HEK293 (cell line): ENCODE data around the gene FUBP3.

Source experiments
- CTCF ChIA-PET: fragments of 350-600 bp; formaldehyde crosslinking; extraction: SDS; loops from one replicate; lab custom pipeline; 2021; ENCODE audit warnings: antibody characterized with exemption; lab: Yijun Ruan, JAX
- POLR2A ChIA-PET: fragments of 300-600 bp; formaldehyde crosslinking; extraction: SDS; loops from one replicate; lab custom pipeline; 2020; ENCODE audit warnings: antibody characterized with exemption, inconsistent platforms; lab: Yijun Ruan, JAX
- H3K27ac ChIP-seq: fragments of 200-500 bp; sonication (Bioruptor generic); 2 replicates; pipeline ENCODE4 v1.5.1; 2014; ENCODE audit warnings: low read depth, low read length, control low read depth, inconsistent platforms; ENCODE audit errors: extremely low read depth
- H3K36me3 ChIP-seq, 2 experiments: fragments of 200-500 bp in 1 of 2; sonication (Bioruptor generic) in 1 of 2; 1 replicate in 1 of 2; 2 replicates in 1 of 2; pipeline ENCODE4 v1.5.1; 2014 to 2017; ENCODE audit warnings: inconsistent platforms in 2 of 2, low read length in 2 of 2; ENCODE audit not compliant: control insufficient read depth in 2 of 2, insufficient read depth in 1 of 2
- H3K4me1 ChIP-seq: fragments of 200-500 bp; sonication (Bioruptor generic); 2 replicates; pipeline ENCODE4 v1.5.1; 2014; ENCODE audit warnings: mild to moderate bottlenecking, low read length, inconsistent platforms; ENCODE audit not compliant: control insufficient read depth, insufficient read depth
- H3K4me3 ChIP-seq: 2 replicates; pipeline ENCODE4 v1.5.1; 2011; ENCODE audit warnings: low read depth, mild to moderate bottlenecking, control low read depth, low read length, moderate library complexity
- H3K9me3 ChIP-seq: fragments of 200-500 bp; sonication (Bioruptor generic); 2 replicates; pipeline ENCODE4 v1.5.1; 2014; ENCODE audit warnings: low read depth, low read length, inconsistent platforms; ENCODE audit not compliant: control insufficient read depth, insufficient read depth
- BCL11A ChIP-seq: fragments of 450-650 bp; formaldehyde crosslinking; IDR thresholded peaks from 2 replicates; pipeline ENCODE4 v1.5.1; 2016; ENCODE audit warnings: low read depth, missing biosample characterization, missing genetic modification characterization
- BCL11B ChIP-seq: fragments of 450-650 bp; formaldehyde crosslinking; IDR thresholded peaks from 2 replicates; pipeline ENCODE4 v1.5.1; 2016; ENCODE audit warnings: low read depth, missing biosample characterization, missing genetic modification characterization
- HOXA7 ChIP-seq: sonication (generic); formaldehyde crosslinking; IDR thresholded peaks from 2 replicates; pipeline ENCODE4 v1.8.1; 2022; ENCODE audit warnings: missing genetic modification reagents, borderline replicate concordance
- KLF9 ChIP-seq: fragments of 450-650 bp; formaldehyde crosslinking; IDR thresholded peaks from 2 replicates; pipeline ENCODE4 v1.5.1; 2016; ENCODE audit warnings: missing biosample characterization, missing genetic modification characterization, low read depth
- OSR2 ChIP-seq: fragments of 450-650 bp; formaldehyde crosslinking; IDR thresholded peaks from 2 replicates; pipeline ENCODE4 v1.5.1; 2016; ENCODE audit warnings: missing biosample characterization, missing genetic modification characterization
- OVOL3 ChIP-seq: fragments of 450-650 bp; formaldehyde crosslinking; IDR thresholded peaks from 2 replicates; pipeline ENCODE4 v1.5.1; 2016; ENCODE audit warnings: missing biosample characterization, missing genetic modification characterization
- ZBTB17 ChIP-seq: fragments of 450-650 bp; formaldehyde crosslinking; IDR thresholded peaks from 2 replicates; pipeline ENCODE4 v1.5.1; 2016; ENCODE audit warnings: missing biosample characterization, missing genetic modification characterization
- ZNF10 ChIP-seq: fragments of 450-650 bp; formaldehyde crosslinking; IDR thresholded peaks from 2 replicates; pipeline ENCODE4 v1.5.1; 2017; ENCODE audit warnings: missing biosample characterization, missing genetic modification characterization
- ZNF335 ChIP-seq: fragments of 450-650 bp; formaldehyde crosslinking; conservative IDR thresholded peaks from 2 replicates; pipeline ENCODE4 v1.5.1; 2016; ENCODE audit warnings: missing biosample characterization, missing genetic modification characterization
- ZNF776 ChIP-seq: fragments of 450-650 bp; formaldehyde crosslinking; IDR thresholded peaks from 2 replicates; pipeline ENCODE4 v1.5.0; 2017; ENCODE audit warnings: missing biosample characterization, missing genetic modification characterization, borderline replicate concordance
- TF ChIP-seq, protein P1 (sequence below): fragments of 450-650 bp; formaldehyde crosslinking; optimal IDR thresholded peaks from 2 replicates; pipeline ENCODE3; 2016; ENCODE audit warnings: missing biosample characterization, mild to moderate bottlenecking, missing genetic modification characterization
- TF ChIP-seq, protein P2 (sequence below): fragments of 450-650 bp; formaldehyde crosslinking; IDR thresholded peaks from 2 replicates; pipeline ENCODE4 v1.5.1; 2016; ENCODE audit warnings: missing biosample characterization, missing genetic modification characterization
- TF ChIP-seq, protein P3 (sequence below): fragments of 450-650 bp; formaldehyde crosslinking; IDR thresholded peaks from 2 replicates; pipeline ENCODE4 v1.5.1; 2016; ENCODE audit warnings: missing biosample characterization, missing genetic modification characterization
- TF ChIP-seq, protein P4 (sequence below): fragments of 450-650 bp; formaldehyde crosslinking; conservative IDR thresholded peaks from 2 replicates; pipeline ENCODE4 v1.5.1; 2016; ENCODE audit warnings: low read depth, missing biosample characterization, missing genetic modification characterization

Gene FUBP3

DNA sequence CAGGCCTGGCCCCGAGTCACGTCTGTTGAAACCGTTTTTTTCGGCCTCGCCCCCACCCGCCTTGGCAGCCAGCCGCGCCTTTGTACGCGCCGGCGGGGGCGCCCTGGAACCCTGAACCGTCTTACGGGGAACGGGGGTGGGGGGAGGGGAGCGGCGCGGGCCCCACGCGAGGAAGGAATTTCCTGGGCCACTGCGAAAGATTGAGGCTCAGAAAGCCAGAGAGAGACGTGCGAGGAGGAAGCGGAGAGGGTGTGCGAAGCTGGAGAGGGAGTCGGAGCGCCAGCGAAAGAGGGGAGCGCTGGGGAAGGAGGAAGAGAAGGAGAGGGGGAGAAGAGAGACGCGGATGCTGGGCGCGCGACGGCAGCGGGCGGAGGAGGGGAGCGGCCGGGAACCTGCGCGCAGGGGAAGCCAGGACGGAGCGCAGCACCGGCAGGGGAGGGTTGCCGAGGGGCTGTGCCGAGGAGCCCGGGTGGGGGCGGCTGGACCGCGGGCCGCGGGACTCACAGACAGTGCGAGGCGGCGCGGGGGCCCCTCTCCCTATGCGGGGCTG lies 80.4 kb downstream of the FUBP3 start (continued):
- TF ChIP-seq, protein P1, sequence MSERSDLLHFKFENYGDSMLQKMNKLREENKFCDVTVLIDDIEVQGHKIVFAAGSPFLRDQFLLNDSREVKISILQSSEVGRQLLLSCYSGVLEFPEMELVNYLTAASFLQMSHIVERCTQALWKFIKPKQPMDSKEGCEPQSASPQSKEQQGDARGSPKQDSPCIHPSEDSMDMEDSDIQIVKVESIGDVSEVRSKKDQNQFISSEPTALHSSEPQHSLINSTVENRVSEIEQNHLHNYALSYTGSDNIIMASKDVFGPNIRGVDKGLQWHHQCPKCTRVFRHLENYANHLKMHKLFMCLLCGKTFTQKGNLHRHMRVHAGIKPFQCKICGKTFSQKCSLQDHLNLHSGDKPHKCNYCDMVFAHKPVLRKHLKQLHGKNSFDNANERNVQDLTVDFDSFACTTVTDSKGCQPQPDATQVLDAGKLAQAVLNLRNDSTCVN = peak; percentile 70
- no peak for TF ChIP-seq HOXA7 (CRISPR knock-in tag)
- TF ChIP-seq, all 188 proteins: peak for 17

DNA sequence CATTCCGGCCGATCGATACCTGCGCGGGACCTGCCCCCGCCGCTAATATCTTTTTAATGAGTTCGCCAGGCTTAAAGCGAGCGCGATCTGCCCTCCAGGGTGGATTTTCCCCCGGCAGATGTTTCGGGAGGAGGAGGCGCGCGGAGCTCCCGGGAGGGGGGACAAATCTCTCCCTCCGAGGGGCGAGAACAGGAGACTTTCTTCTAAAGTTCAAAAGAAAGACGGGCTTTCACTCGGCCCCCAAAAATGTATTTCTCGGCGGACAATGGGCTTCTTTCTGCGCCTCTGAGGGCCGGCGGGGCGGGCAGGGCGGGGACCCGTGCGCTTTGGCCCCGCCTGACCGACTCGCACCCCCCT lies 80.9 kb downstream of the FUBP3 start:
- no peak overlapping the region for H3K27ac ChIP-seq
- TF ChIP-seq BCL11A = no peak
- TF ChIP-seq ZNF10 (tag by site-specific recombination) = no peak
- no peak for TF ChIP-seq BCL11B (tag by site-specific recombination)
- TF ChIP-seq, protein P2, sequence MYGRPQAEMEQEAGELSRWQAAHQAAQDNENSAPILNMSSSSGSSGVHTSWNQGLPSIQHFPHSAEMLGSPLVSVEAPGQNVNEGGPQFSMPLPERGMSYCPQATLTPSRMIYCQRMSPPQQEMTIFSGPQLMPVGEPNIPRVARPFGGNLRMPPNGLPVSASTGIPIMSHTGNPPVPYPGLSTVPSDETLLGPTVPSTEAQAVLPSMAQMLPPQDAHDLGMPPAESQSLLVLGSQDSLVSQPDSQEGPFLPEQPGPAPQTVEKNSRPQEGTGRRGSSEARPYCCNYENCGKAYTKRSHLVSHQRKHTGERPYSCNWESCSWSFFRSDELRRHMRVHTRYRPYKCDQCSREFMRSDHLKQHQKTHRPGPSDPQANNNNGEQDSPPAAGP (tag by site-specific recombination) = no peak
- 0 out of 2 replicates have a peak, but pooled peaks have one; percentile 8 for TF ChIP-seq ZBTB17
- TF ChIP-seq, protein P1 = peak; percentile 44
- TF ChIP-seq, protein P3, sequence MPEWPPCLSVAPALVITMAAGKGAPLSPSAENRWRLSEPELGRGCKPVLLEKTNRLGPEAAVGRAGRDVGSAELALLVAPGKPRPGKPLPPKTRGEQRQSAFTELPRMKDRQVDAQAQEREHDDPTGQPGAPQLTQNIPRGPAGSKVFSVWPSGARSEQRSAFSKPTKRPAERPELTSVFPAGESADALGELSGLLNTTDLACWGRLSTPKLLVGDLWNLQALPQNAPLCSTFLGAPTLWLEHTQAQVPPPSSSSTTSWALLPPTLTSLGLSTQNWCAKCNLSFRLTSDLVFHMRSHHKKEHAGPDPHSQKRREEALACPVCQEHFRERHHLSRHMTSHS (tag by site-specific recombination) = no peak
- peak; percentile 80 for TF ChIP-seq ZNF335
- TF ChIP-seq OSR2 = no peak
- no peak for TF ChIP-seq KLF9 (tag by site-specific recombination)
- no peak for TF ChIP-seq ZNF776 (tag by site-specific recombination)
- TF ChIP-seq OVOL3 (tag by site-specific recombination) = no peak
- TF ChIP-seq, protein P4, sequence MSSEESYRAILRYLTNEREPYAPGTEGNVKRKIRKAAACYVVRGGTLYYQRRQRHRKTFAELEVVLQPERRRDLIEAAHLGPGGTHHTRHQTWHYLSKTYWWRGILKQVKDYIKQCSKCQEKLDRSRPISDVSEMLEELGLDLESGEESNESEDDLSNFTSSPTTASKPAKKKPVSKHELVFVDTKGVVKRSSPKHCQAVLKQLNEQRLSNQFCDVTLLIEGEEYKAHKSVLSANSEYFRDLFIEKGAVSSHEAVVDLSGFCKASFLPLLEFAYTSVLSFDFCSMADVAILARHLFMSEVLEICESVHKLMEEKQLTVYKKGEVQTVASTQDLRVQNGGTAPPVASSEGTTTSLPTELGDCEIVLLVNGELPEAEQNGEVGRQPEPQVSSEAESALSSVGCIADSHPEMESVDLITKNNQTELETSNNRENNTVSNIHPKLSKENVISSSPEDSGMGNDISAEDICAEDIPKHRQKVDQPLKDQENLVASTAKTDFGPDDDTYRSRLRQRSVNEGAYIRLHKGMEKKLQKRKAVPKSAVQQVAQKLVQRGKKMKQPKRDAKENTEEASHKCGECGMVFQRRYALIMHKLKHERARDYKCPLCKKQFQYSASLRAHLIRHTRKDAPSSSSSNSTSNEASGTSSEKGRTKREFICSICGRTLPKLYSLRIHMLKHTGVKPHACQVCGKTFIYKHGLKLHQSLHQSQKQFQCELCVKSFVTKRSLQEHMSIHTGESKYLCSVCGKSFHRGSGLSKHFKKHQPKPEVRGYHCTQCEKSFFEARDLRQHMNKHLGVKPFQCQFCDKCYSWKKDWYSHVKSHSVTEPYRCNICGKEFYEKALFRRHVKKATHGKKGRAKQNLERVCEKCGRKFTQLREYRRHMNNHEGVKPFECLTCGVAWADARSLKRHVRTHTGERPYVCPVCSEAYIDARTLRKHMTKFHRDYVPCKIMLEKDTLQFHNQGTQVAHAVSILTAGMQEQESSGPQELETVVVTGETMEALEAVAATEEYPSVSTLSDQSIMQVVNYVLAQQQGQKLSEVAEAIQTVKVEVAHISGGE (tag by site-specific recombination) = no peak
- TF ChIP-seq, all 188 proteins: peak for 3
- peak overlapping the region; percentile 21 for H3K4me3 ChIP-seq
- ChIA-PET POLR2A (interaction anchor here (0.6 kb wide), 1 partner anchor 218 kb away, joined by 3 read pairs; no protein-coding TSS in a partner anchor), CTCF (interaction anchor here (0.6 kb wide), 1 partner anchor 211 kb away, joined by 4 read pairs; no protein-coding TSS in a partner anchor)
- no peaks in the 10 kb centered on the region; the same call in 1 of the 2 replicates for H3K4me1 ChIP-seq
- H3K9me3 ChIP-seq = no peaks in the 10 kb centered on the region
- no peaks in the 10 kb centered on the region for H3K36me3 ChIP-seq
